Gastrocnemius medialis (tissue), 4 donors: Measurements from ENCODE around the gene DNAAF5.
"Not testable (repeated sequence)": the region's sequence is repeated elsewhere in the genome, so short reads cannot be mapped to it uniquely, and the experiment has no call there.

ENCODE experiments used
- POLR2A ChIP-seq, 2 donors: fragments of 450-650 bp; IDR thresholded peaks; one replicate each; pipeline ENCODE4 v1.6.1; 2017; ENCODE audit warnings: antibody characterized with exemption in 2 of 2, mild to moderate bottlenecking in 2 of 2, moderate library complexity in 2 of 2
- TF ChIP-seq, protein P1 (sequence below), 5 experiments: fragments of 450-650 bp in 3 of 5; fragments of 200-600 bp in 2 of 5; sonication (generic) in 2 of 5; IDR thresholded peaks in 4 of 5; conservative IDR thresholded peaks in 1 of 5; 1 replicate in 4 of 5; 2 replicates in 1 of 5; pipeline ENCODE4 v1.5.1; 2016 to 2019; ENCODE audit warnings: antibody characterized with exemption in 5 of 5, mild to moderate bottlenecking in 3 of 5, moderate library complexity in 3 of 5

DNA sequence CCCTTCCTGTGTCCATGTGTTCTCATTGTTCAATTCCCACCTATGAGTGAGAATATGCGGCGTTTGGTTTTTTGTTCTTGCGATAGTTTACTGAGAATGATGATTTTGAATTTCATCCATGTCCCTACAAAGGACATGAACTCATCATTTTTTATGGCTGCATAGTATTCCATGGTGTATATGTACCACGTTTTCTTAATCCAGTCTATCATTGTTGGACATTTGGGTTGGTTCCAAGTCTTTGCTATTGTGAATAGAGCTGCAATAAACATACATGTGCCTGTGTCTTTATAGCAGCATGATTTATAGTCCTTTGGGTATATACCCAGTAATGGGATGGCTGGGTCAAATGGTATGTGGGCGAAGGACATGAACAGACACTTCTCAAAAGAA, 17.6 kb downstream of the DNAAF5 start:
- TF ChIP-seq POLR2A (IDR thresholded peaks at IDR 0.05), result not testable (repeated sequence)
- TF ChIP-seq, protein P1, sequence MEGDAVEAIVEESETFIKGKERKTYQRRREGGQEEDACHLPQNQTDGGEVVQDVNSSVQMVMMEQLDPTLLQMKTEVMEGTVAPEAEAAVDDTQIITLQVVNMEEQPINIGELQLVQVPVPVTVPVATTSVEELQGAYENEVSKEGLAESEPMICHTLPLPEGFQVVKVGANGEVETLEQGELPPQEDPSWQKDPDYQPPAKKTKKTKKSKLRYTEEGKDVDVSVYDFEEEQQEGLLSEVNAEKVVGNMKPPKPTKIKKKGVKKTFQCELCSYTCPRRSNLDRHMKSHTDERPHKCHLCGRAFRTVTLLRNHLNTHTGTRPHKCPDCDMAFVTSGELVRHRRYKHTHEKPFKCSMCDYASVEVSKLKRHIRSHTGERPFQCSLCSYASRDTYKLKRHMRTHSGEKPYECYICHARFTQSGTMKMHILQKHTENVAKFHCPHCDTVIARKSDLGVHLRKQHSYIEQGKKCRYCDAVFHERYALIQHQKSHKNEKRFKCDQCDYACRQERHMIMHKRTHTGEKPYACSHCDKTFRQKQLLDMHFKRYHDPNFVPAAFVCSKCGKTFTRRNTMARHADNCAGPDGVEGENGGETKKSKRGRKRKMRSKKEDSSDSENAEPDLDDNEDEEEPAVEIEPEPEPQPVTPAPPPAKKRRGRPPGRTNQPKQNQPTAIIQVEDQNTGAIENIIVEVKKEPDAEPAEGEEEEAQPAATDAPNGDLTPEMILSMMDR (IDR thresholded peaks at IDR 0.05 in 4 of 5, conservative IDR thresholded peaks at IDR 0.05 in 1 of 5), result not testable (repeated sequence)
